Brain microvascular endothelial cell (primary cell): ENCODE data around the gene TRIL.

ENCODE experiments used
- DNase-seq: peaks from one replicate; pipeline ENCODE4 v3.0.0-alpha.2; 2020
- H3K27ac ChIP-seq: fragments of 250-450 bp; sonication (Bioruptor Pico); 2 replicates; pipeline ENCODE4 v1.5.1; 2020; ENCODE audit warnings: mild to moderate bottlenecking, moderate library complexity
- H3K27me3 ChIP-seq: fragments of 250-450 bp; sonication (Bioruptor Pico); replicated peaks from 2 replicates; pipeline ENCODE4 v1.5.1; 2020; ENCODE audit warnings: mild to moderate bottlenecking
- H3K36me3 ChIP-seq: fragments of 250-450 bp; sonication (Bioruptor Pico); replicated peaks from 2 replicates; pipeline ENCODE4 v1.5.1; 2020; ENCODE audit warnings: mild to moderate bottlenecking
- H3K4me3 ChIP-seq: 2 replicates; pipeline ENCODE4 v1.5.1; 2011; ENCODE audit warnings: low read depth, mild to moderate bottlenecking, control low read depth, low read length, moderate library complexity
- CTCF ChIP-seq: IDR thresholded peaks from 2 replicates; pipeline ENCODE4 v1.5.1; 2011; ENCODE audit warnings: low read depth, mild to moderate bottlenecking, moderate library complexity, low read length, control low read depth, inconsistent platforms; ENCODE audit errors: missing control alignments
- in situ Hi-C: cut with HindIII; loops from 2 replicates; pipeline ENCODE4 v1.10.0; 2017; ENCODE audit warnings: low sequenced_read_pairs, low pct_ligation_motif_present

Gene TRIL

GRCh38 chr7:28980451-28981160 is 22.5 kb upstream of the TRIL start:
- H3K27me3 ChIP-seq = no peaks in the 10 kb centered on the region
- H3K4me3 ChIP-seq = no peak overlapping the region
- in situ Hi-C loops = no loop called here
- no peak for TF ChIP-seq CTCF
- DNase-seq = no peak
- no peak overlapping the region for H3K27ac ChIP-seq
- no peaks in the 10 kb centered on the region for H3K36me3 ChIP-seq

GRCh38 chr7:28979776-28980175 is 21.6 kb upstream of the TRIL start:
- no peaks in the 10 kb centered on the region for H3K27me3 ChIP-seq
- in situ Hi-C loops = no loop called here
- H3K4me3 ChIP-seq = no peak overlapping the region
- H3K27ac ChIP-seq = no peak overlapping the region
- TF ChIP-seq CTCF = no peak
- H3K36me3 ChIP-seq = no peaks in the 10 kb centered on the region
- DNase-seq = no peak

- DNase-seq = no peak
- H3K36me3 ChIP-seq = no peaks in the 10 kb centered on the region
- H3K27me3 ChIP-seq = no peaks in the 10 kb centered on the region
- in situ Hi-C loops = no loop called here
- no peak for TF ChIP-seq CTCF
- H3K4me3 ChIP-seq = no peak overlapping the region
- no peak overlapping the region for H3K27ac ChIP-seq
These were observed 19.8 kb upstream of the TRIL start for GRCh38 chr7:28977881-28978280.

GRCh38 chr7:28976022-28976421 is 17.9 kb upstream of the TRIL start:
- in situ Hi-C loops = no loop called here
- no peaks in the 10 kb centered on the region for H3K36me3 ChIP-seq
- DNase-seq = no peak
- H3K4me3 ChIP-seq = no peak overlapping the region
- H3K27me3 ChIP-seq = no peaks in the 10 kb centered on the region
- no peak overlapping the region for H3K27ac ChIP-seq
- TF ChIP-seq CTCF = no peak

- TF ChIP-seq CTCF = no peak
- DNase-seq = no peak
- Histone ChIP-seq H3K4me3 (no peak overlapping the region), H3K36me3 (no peaks in the 10 kb centered on the region), H3K27me3 (no peaks in the 10 kb centered on the region), H3K27ac (no peak overlapping the region)
- in situ Hi-C loops = no loop called here
These were observed 15.5 kb upstream of the TRIL start for GRCh38 chr7:28973591-28973990.

GRCh38 chr7:28964056-28964455 is 5.9 kb upstream of the TRIL start:
- in situ Hi-C loops = no loop called here
- no peaks in the 10 kb centered on the region for H3K36me3 ChIP-seq
- H3K4me3 ChIP-seq = no peak overlapping the region
- TF ChIP-seq CTCF = no peak
- H3K27me3 ChIP-seq = no peaks in the 10 kb centered on the region
- DNase-seq = no peak
- H3K27ac ChIP-seq = no peak overlapping the region
